Stimulated activated naive CD8-positive, alpha-beta T cell treated with anti-CD3 and anti-CD28 coated beads, Interleukin-15, Interleukin-2, amounts not matched to agents 100 ng/mL and 50 ng/mL, for 24 hours (primary cell): ENCODE data around the gene NNMT.

Experiments used
- H3K27ac Mint-ChIP-seq: one replicate; pipeline ENCODE4 v1.8.0; 2021; ENCODE audit warnings: mild to moderate bottlenecking, mixed read lengths
- H3K27me3 Mint-ChIP-seq: one replicate; pipeline ENCODE4 v1.8.0; 2021; ENCODE audit warnings: mixed read lengths
- H3K36me3 Mint-ChIP-seq: one replicate; pipeline ENCODE4 v1.8.0; 2021; ENCODE audit warnings: low read depth, mixed read lengths
- H3K4me1 Mint-ChIP-seq: one replicate; pipeline ENCODE4 v1.8.0; 2021; ENCODE audit warnings: low read depth, mixed read lengths
- H3K4me3 Mint-ChIP-seq: one replicate; pipeline ENCODE4 v1.8.0; 2021; ENCODE audit warnings: mild to moderate bottlenecking, mixed read lengths
- H3K9me3 Mint-ChIP-seq: one replicate; pipeline ENCODE4 v1.8.0; 2021; ENCODE audit warnings: mixed read lengths

NNMT gene

GRCh38 chr11:114273890-114274635 lies 22.1 kb upstream of the NNMT start:
- H3K36me3 Mint-ChIP-seq = no peaks in the 10 kb centered on the region
- no peaks in the 10 kb centered on the region for H3K4me1 Mint-ChIP-seq
- no peak overlapping the region for H3K4me3 Mint-ChIP-seq
- H3K9me3 Mint-ChIP-seq = no peaks in the 10 kb centered on the region
- peaks cover 39% of the 10 kb centered on the region for H3K27me3 Mint-ChIP-seq
- H3K27ac Mint-ChIP-seq = no peak overlapping the region

GRCh38 chr11:114274637-114275036 lies 21.6 kb upstream of the NNMT start:
- Mint-ChIP-seq H3K27ac (no peak overlapping the region), H3K4me3 (no peak overlapping the region), H3K36me3 (no peaks in the 10 kb centered on the region), H3K27me3 (peaks cover 34% of the 10 kb centered on the region), H3K9me3 (no peaks in the 10 kb centered on the region), H3K4me1 (no peaks in the 10 kb centered on the region)

- no peak overlapping the region for H3K27ac Mint-ChIP-seq
- H3K4me1 Mint-ChIP-seq = no peaks in the 10 kb centered on the region
- H3K9me3 Mint-ChIP-seq = no peaks in the 10 kb centered on the region
- no peaks in the 10 kb centered on the region for H3K36me3 Mint-ChIP-seq
- peaks cover 34% of the 10 kb centered on the region for H3K27me3 Mint-ChIP-seq
- H3K4me3 Mint-ChIP-seq = no peak overlapping the region
These were observed 20.9 kb upstream of the NNMT start for GRCh38 chr11:114275280-114275679.

DNA sequence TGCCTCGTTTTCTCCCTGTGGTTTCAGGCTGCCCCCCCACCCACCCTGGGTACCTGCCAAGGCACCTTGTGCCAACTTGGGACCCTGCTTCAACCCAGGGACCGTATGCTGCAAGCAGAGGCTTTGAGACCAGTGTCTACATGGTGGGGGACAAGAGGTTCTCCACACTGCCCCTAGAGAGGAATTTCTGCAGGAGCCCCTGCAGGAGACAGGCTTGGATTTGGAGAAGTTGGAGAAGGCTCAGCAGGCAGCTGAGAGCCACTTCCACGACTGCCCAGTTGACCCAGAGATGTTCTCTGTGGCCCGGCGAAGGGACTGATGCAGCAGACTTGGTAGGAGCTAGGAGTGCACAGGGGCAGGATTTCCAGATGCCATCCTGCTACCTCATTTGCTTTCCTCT lies 20.1 kb upstream of the NNMT start:
- no peak overlapping the region for H3K4me3 Mint-ChIP-seq
- no peaks in the 10 kb centered on the region for H3K9me3 Mint-ChIP-seq
- no peaks in the 10 kb centered on the region for H3K36me3 Mint-ChIP-seq
- H3K27ac Mint-ChIP-seq = no peak overlapping the region
- no peaks in the 10 kb centered on the region for H3K4me1 Mint-ChIP-seq
- H3K27me3 Mint-ChIP-seq = peaks cover 27% of the 10 kb centered on the region

DNA sequence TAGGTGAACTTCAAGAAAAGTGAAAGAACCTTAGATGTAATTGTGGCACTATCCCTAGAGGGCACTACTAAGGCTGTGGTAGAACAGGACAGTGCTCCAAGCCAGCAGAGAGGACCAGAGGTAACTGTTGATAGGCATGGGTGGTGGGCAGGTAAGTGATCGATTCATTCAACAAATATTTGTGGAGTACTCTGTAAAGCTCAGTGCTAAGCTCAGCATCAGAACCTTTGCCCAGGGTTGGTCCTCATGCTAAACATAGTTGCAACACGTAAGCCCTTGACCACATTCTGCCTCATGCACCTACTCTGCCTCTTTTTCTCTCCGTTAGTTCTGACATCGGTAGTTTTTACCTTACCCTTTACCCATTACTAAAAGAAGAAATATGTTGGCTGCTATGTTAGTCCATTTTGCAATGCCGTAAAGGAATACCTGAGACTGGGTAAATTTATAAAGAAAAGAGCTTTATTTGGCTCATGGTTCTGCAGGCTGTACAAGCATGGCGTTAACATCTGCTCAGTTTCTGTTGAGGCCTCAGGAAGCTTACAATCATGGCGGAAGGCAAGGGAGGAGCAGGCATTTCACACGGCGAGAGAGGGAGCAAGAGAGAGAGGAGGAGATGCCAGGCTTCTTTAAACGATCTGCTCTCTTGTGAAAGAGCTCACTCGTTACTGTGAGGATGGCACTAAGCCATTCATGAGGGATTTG lies 18.4 kb upstream of the NNMT start:
- Mint-ChIP-seq H3K27me3 (peaks cover 19% of the 10 kb centered on the region), H3K27ac (no peak overlapping the region), H3K9me3 (no peaks in the 10 kb centered on the region), H3K4me1 (no peaks in the 10 kb centered on the region), H3K4me3 (no peak overlapping the region), H3K36me3 (no peaks in the 10 kb centered on the region)

DNA sequence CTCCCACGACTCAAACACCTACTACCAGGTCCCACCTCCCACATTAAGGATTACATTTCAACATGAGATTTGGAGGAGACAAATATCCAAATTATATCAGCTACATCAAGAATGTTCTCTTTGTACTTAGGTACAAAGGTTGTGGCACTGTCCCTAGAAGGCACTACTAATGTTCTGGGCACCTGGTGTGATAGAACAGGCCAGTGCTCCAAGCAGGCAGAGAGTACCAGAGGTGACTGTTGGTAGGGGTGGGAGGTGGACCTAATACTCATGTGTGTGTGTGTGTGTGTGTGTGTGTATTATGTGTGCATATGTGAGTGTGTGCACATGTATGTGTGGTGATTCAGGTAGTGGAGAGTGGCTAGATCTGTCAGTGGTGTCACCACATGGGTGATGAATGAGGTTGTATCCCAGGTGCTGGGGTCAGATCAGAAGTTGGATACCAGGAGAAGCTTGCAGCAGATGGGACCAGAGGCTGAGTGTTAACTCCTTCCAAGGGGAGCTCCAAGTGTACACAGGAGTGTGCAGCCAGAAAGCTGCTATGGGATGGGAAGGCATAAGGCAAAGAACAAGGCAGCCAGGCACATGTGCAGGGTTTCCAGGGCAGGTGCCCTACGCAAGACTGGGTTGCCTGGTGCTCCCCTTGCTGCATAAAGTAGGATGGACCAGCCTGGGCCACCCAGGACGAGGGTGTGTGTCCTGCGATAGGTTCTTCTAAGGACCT lies 17.7 kb upstream of the NNMT start:
- Mint-ChIP-seq H3K27me3 (peaks cover 16% of the 10 kb centered on the region), H3K4me3 (no peak overlapping the region), H3K9me3 (no peaks in the 10 kb centered on the region), H3K36me3 (no peaks in the 10 kb centered on the region), H3K27ac (no peak overlapping the region), H3K4me1 (no peaks in the 10 kb centered on the region)

GRCh38 chr11:114279792-114280546 lies 16.2 kb upstream of the NNMT start:
- no peak overlapping the region for H3K27ac Mint-ChIP-seq
- no peaks in the 10 kb centered on the region for H3K9me3 Mint-ChIP-seq
- H3K4me3 Mint-ChIP-seq = no peak overlapping the region
- peaks cover 4% of the 10 kb centered on the region for H3K27me3 Mint-ChIP-seq
- no peaks in the 10 kb centered on the region for H3K4me1 Mint-ChIP-seq
- H3K36me3 Mint-ChIP-seq = no peaks in the 10 kb centered on the region

GRCh38 chr11:114280696-114281095 lies 15.5 kb upstream of the NNMT start:
- Mint-ChIP-seq H3K4me1 (no peaks in the 10 kb centered on the region), H3K9me3 (no peaks in the 10 kb centered on the region), H3K4me3 (no peak overlapping the region), H3K36me3 (no peaks in the 10 kb centered on the region), H3K27me3 (peaks cover under 1% of the 10 kb centered on the region), H3K27ac (no peak overlapping the region)

DNA sequence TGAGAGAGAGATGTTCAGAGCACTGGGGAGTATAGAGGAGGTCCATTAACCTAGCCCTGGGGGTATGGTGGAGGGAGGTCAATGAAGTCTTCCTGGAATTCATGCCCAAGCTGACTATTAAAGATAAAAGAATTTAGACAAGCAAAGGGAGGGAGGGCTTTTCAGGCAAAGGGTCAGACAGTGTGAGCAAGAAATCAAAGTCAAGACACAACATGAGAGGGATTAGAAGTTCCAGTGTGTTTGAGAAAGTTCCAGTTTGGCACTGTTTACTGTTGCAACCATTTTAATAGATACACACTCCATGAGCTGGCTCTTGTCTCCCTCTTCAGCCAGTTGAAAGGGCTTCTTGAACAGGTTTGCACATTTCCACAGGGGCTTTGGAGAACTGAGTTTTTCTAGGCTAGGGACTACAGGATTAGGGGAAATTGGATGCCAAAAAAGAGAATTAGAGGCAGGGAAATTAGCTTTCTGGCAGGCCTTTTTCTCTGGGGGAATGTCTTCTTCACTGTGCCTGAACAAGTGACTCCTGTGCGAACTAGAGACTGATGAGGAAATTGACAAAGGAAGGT lies 14.7 kb upstream of the NNMT start:
- H3K36me3 Mint-ChIP-seq = no peaks in the 10 kb centered on the region
- no peaks in the 10 kb centered on the region for H3K9me3 Mint-ChIP-seq
- H3K27me3 Mint-ChIP-seq = no peaks in the 10 kb centered on the region
- H3K27ac Mint-ChIP-seq = no peak overlapping the region
- no peaks in the 10 kb centered on the region for H3K4me1 Mint-ChIP-seq
- no peak overlapping the region for H3K4me3 Mint-ChIP-seq

GRCh38 chr11:114282488-114282887 lies 13.7 kb upstream of the NNMT start:
- H3K27ac Mint-ChIP-seq = no peak overlapping the region
- H3K27me3 Mint-ChIP-seq = no peaks in the 10 kb centered on the region
- no peaks in the 10 kb centered on the region for H3K36me3 Mint-ChIP-seq
- no peaks in the 10 kb centered on the region for H3K4me1 Mint-ChIP-seq
- H3K4me3 Mint-ChIP-seq = no peak overlapping the region
- H3K9me3 Mint-ChIP-seq = no peaks in the 10 kb centered on the region

GRCh38 chr11:114283422-114283821 lies 12.8 kb upstream of the NNMT start:
- no peaks in the 10 kb centered on the region for H3K4me1 Mint-ChIP-seq
- H3K9me3 Mint-ChIP-seq = no peaks in the 10 kb centered on the region
- H3K36me3 Mint-ChIP-seq = no peaks in the 10 kb centered on the region
- H3K4me3 Mint-ChIP-seq = no peak overlapping the region
- H3K27ac Mint-ChIP-seq = no peak overlapping the region
- no peaks in the 10 kb centered on the region for H3K27me3 Mint-ChIP-seq

DNA sequence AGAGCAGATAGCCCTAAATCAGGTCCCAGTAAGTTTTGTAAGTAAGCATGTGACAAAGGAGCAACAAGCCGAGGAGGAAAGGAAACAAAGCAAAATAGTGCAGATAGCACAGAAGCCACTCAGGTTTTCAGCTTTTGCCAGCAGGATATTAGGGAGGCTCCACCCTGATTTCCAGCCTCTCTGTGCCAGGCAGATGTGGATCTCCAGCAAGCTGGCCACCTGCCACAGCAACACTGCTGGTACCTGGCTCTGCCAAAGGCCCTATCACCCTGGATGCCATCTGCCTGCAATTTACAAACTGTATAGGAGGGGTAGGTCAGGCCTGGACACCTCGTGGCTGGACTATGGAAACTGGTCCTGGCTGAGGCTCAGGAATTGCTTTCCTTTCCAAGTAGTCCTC lies 12.2 kb upstream of the NNMT start:
- H3K27me3 Mint-ChIP-seq = peaks cover 4% of the 10 kb centered on the region
- no peaks in the 10 kb centered on the region for H3K9me3 Mint-ChIP-seq

DNA sequence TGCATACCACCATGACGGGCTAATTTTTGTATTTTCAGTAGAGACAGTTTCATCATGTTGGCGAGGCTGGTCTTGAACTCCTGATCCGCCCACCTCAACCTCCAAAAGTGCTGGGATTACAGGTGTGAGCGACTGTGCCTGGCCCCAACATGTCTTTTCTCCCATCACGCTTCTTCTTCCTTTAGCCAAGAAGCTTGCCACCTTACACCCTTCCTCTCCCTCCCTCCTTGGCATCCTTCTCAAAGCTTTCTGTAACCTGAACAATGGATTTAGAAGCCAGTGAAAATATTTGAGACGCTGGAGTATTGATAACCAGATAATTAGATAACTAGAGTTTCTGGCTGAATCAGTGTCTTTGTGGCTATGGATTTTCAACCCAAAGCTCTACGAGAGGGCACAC lies 11.3 kb upstream of the NNMT start:
- no peaks in the 10 kb centered on the region for H3K9me3 Mint-ChIP-seq
- peaks cover 4% of the 10 kb centered on the region for H3K27me3 Mint-ChIP-seq
- H3K4me1 Mint-ChIP-seq = no peaks in the 10 kb centered on the region
- no peaks in the 10 kb centered on the region for H3K36me3 Mint-ChIP-seq
- H3K4me3 Mint-ChIP-seq = no peak overlapping the region
- H3K27ac Mint-ChIP-seq = no peak overlapping the region

More for the DNA sequence above, 12.2 kb upstream of the NNMT start:
- H3K27ac Mint-ChIP-seq = no peak overlapping the region
- H3K4me3 Mint-ChIP-seq = no peak overlapping the region
- H3K4me1 Mint-ChIP-seq = no peaks in the 10 kb centered on the region
- H3K36me3 Mint-ChIP-seq = no peaks in the 10 kb centered on the region

DNA sequence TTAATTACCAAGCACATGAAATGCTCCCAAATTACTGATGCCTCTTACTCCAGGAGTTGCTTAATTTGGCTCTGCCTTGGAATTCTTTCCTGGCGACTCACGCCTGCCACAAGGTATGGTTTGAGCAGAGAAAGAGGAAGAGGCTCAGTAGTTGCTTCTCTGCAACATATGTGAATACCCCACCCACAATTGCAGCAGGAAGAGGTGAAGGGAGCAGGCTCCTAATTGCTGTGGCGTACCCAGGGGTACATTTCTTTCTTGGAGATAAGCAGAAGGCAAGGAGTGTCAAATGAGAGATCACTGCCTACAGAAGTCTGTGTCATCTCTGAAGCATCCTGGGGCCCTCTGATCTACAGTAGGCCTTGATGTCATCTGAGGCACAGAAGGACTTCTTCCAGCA lies 10.6 kb upstream of the NNMT start:
- Mint-ChIP-seq H3K27ac (no peak overlapping the region), H3K36me3 (no peaks in the 10 kb centered on the region), H3K4me3 (no peak overlapping the region), H3K9me3 (no peaks in the 10 kb centered on the region), H3K4me1 (no peaks in the 10 kb centered on the region), H3K27me3 (peaks cover 7% of the 10 kb centered on the region)
